GM12864 (cell line): Measurements from ENCODE around the gene SUCLG2.

Source experiments
- DNase-seq: peaks from one replicate; pipeline ENCODE4 v3.0.0-alpha.2; 2011; ENCODE audit warnings: low read depth
- H3K4me3 ChIP-seq: 2 replicates; pipeline ENCODE4 v1.5.1; 2011; ENCODE audit warnings: mild to moderate bottlenecking, low read depth, low read length, control low read depth
- CTCF ChIP-seq: IDR thresholded peaks from 2 replicates; pipeline ENCODE4 v1.5.1; 2011; ENCODE audit warnings: low read depth, mild to moderate bottlenecking, moderate library complexity, low read length, control low read depth, inconsistent platforms; ENCODE audit errors: missing control alignments

Gene SUCLG2

GRCh38 chr3:67419218-67419529 lies 235.2 kb downstream of the SUCLG2 start:
- no peak for DNase-seq
- no peak overlapping the region for H3K4me3 ChIP-seq
- no peak for TF ChIP-seq CTCF

GRCh38 chr3:67418426-67419217 lies 235.8 kb downstream of the SUCLG2 start:
- no peak overlapping the region for H3K4me3 ChIP-seq
- no peak for TF ChIP-seq CTCF
- no peak for DNase-seq

- no peak overlapping the region for H3K4me3 ChIP-seq
- no peak for TF ChIP-seq CTCF
- DNase-seq, result no peak
Observed at GRCh38 chr3:67416703-67417102, 237.7 kb downstream of the SUCLG2 start.

- no peak for TF ChIP-seq CTCF
- DNase-seq, result no peak
- H3K4me3 ChIP-seq, result no peak overlapping the region
Observed at GRCh38 chr3:67415511-67415910, 238.9 kb downstream of the SUCLG2 start.

- DNase-seq, result no peak
- TF ChIP-seq CTCF, result no peak
- H3K4me3 ChIP-seq, result no peak overlapping the region
Observed at GRCh38 chr3:67414740-67415139, 239.7 kb downstream of the SUCLG2 start.

- no peak overlapping the region for H3K4me3 ChIP-seq
- no peak for TF ChIP-seq CTCF
- DNase-seq, result no peak
Observed at GRCh38 chr3:67405193-67405592, 249.2 kb downstream of the SUCLG2 start.

DNA sequence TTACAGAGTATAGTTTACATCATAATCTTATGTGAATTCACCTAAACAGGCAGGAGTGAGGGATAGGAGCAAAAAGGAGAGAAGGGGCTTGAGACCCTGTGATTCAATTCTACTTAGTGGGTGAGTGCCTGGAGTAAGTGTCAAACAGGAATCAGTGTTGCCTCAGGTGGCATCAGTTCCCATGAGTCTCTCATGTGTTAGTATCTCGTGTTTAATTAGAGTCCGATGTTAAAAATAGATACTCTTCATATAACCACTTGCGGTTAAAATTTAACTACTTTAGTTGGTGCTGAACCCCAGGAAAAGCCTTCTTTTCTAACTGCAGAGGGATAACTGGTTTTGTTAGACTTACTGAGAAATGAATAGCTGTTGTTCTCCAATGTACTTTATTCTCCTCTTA lies 251.5 kb downstream of the SUCLG2 start:
- H3K4me3 ChIP-seq, result no peak overlapping the region
- DNase-seq, result no peak
- TF ChIP-seq CTCF, result no peak
